Stimulated activated naive B cell treated with anti-CD40 and anti-IgM and Interleukin-4, amounts not matched to agents 10 μg/mL and 1 μg/mL and 100 μg/mL, for 72 hours (primary cell): ENCODE results near the gene DEDD.

Experiments
- ATAC-seq, 2 donors: fragments of 150-1000 bp; cut with Tn5 transposase; replicated peaks; 2 replicates each; pipeline ENCODE4 v1.10.0; 2021; ENCODE audit warnings: moderate library complexity in 1 of 2
- DNase-seq: peaks from one replicate; pipeline ENCODE4 v3.0.0; 2021
- H3K27ac Mint-ChIP-seq: one replicate; pipeline ENCODE4 v1.8.0; 2022; ENCODE audit warnings: mild to moderate bottlenecking, mixed read lengths
- H3K27me3 Mint-ChIP-seq, 2 donors: one replicate each; pipeline ENCODE4 v1.8.0; 2022; ENCODE audit warnings: mixed read lengths in 2 of 2
- H3K36me3 Mint-ChIP-seq, 2 donors: one replicate each; pipeline ENCODE4 v1.8.0; 2022; ENCODE audit warnings: mixed read lengths in 2 of 2, mild to moderate bottlenecking in 1 of 2
- H3K4me1 Mint-ChIP-seq, 2 donors: one replicate each; pipeline ENCODE4 v1.8.0; 2022; ENCODE audit warnings: mixed read lengths in 2 of 2, mild to moderate bottlenecking in 1 of 2
- H3K4me3 Mint-ChIP-seq, 2 donors: one replicate each; pipeline ENCODE4 v1.8.0; 2022; ENCODE audit warnings: mild to moderate bottlenecking in 2 of 2, mixed read lengths in 2 of 2, moderate library complexity in 1 of 2
- H3K9me3 Mint-ChIP-seq, 2 donors: one replicate each; pipeline ENCODE4 v1.8.0; 2022; ENCODE audit warnings: mixed read lengths in 2 of 2, mild to moderate bottlenecking in 1 of 2

The DEDD gene

DNA sequence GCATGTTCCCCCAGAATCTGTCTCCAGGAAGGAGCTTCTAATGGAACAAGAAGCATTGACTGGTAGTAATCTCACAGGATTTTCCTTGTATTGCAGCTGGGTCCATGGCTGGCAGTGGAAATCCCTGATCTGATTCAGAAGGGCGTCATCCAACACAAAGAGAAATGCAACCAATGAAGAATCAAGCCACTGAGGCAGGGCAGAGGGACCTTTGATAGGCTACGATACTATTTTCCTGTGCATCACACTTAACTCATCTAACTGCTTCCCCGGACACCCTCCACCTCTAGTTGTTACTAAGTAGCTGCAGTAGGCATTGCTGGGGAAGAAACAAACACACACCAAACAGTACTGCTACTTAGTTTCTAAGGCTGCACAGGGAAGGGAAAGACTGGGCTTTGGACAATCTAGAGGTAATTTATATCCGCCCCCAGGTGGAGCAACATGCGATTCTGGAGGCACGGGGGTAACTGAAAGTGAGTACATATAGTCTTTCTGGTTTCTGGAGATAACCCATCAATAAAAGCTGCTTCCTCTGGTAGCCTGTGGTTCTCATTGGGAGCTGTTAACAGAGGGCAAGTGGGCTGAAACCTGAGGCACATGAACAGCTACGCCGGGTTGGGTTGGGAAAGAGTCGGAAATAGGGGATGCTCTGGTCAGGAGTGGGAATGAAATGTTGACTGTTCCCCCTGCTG, 26.0 kb upstream of the DEDD start:
- peak overlapping the region; percentile 93 to 95 for H3K4me3 Mint-ChIP-seq

DNA sequence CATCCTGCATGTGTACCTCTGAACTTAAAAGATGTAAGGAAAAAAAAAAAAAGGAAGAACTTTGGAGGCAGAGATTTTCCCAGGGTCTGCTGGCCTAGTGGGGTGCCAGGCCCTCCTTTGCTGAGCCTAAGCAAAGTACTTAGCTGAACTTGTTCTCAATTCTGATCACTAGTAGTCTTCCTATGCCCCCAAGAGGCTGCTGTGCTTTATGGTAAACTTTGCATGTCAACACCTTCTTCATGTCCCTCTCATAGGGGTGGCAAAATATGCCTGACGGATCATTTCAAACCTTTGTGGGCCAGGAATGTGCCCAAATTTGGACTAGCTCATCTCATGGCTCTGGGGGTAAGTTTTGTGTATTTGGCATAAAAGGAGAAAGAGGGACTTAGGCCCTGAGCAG, 25.4 kb upstream of the DEDD start:
- Mint-ChIP-seq H3K36me3 (peaks cover 21 to 51% of the 10 kb centered on the region in 2 donors), H3K9me3 (no peaks in the 10 kb centered on the region), H3K27ac (peak overlapping the region; percentile 57), H3K4me3 (no peak overlapping the region), H3K27me3 (no peaks in the 10 kb centered on the region), H3K4me1 (peaks cover 44 to 57% of the 10 kb centered on the region in 2 donors)
- no peak for ATAC-seq
- no peak for DNase-seq

More for the DNA sequence above, 26.0 kb upstream of the DEDD start:
- peak overlapping the region; percentile 97 for H3K27ac Mint-ChIP-seq
- peaks cover 27 to 57% of the 10 kb centered on the region in 2 donors for H3K36me3 Mint-ChIP-seq
- no peak for ATAC-seq
- no peaks in the 10 kb centered on the region for H3K27me3 Mint-ChIP-seq
- no peak for DNase-seq
- no peaks in the 10 kb centered on the region for H3K9me3 Mint-ChIP-seq
- peaks cover 49 to 63% of the 10 kb centered on the region in 2 donors for H3K4me1 Mint-ChIP-seq

DNA sequence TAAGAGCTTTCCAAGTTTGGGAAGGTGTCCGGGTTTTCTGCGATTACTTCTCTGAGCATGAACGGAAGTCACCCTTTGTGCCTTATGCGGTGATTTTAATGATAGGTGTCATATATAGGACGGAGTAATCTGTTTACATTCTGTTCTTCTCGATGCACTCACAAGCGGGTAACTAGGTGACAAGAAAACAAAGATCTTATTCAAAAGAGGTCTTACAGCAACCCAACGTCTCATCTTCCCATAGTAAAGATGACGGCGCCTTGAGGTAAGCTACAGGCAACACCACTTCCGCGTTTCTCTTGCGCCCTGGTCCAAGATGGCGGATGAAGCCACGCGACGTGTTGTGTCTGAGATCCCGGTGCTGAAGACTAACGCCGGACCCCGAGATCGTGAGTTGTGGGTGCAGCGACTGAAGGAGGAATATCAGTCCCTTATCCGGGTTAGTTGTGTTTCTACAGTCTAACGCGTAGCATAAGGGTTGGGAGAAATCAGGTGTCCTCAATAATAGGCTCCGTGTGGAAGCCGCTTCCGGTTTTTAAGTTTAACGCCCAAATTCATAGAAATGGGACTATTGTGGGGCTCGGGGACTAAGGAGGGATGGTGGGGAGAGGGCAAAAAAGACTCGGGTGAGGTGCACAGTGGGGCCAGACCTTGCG, 21.3 kb upstream of the DEDD start, which contains the start of gene UFC1:
UFC1 (plus strand) TSS at position 297 of the 656 bp plus-strand sequence; CDS start at position 317, 20 bp downstream.
- H3K27ac Mint-ChIP-seq: peak within 1 kb of the TSS; percentile 99
- DNase-seq (peak; percentile 79), ATAC-seq (peak; percentile 96 to 98)
- H3K4me1 Mint-ChIP-seq: peaks cover 15 to 17% of the 10 kb centered on the region in 2 donors
- no peaks in the 10 kb centered on the region for H3K9me3 Mint-ChIP-seq
- peak within 1 kb of the TSS; percentile 95 to 98 for H3K4me3 Mint-ChIP-seq
- H3K27me3 Mint-ChIP-seq: no peaks in the 10 kb centered on the region
- H3K36me3 Mint-ChIP-seq: peaks cover 10 to 31% of the 10 kb centered on the region in 2 donors

DNA sequence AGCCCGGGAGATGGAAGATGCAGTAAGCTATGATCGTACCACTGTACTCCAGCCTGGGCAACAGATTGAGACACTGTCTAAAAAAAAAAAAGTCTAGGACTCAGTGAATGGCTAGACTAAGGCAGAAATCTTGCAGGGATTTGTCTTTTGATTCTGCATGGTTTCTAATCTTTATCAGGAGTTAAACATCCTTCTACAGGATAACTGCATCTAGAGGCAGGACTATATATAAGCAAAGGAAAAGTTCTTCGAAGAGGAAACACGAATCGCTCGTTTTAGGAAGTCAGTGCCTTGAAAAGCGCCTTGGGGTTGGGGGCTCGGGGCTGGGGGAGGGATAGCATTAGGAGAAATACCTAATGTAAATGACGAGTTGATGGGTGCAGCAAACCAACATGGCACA, 20.7 kb upstream of the DEDD start:
- peak overlapping the region; percentile 95 to 98 for H3K4me3 Mint-ChIP-seq
- H3K27ac Mint-ChIP-seq: peak overlapping the region; percentile 99
- ATAC-seq (peak; percentile 17 to 28), DNase-seq (no peak)
- peaks cover 10 to 26% of the 10 kb centered on the region in 2 donors for H3K36me3 Mint-ChIP-seq
- H3K27me3 Mint-ChIP-seq: no peaks in the 10 kb centered on the region
- H3K9me3 Mint-ChIP-seq: no peaks in the 10 kb centered on the region
- H3K4me1 Mint-ChIP-seq: peaks cover 12 to 13% of the 10 kb centered on the region in 2 donors

DNA sequence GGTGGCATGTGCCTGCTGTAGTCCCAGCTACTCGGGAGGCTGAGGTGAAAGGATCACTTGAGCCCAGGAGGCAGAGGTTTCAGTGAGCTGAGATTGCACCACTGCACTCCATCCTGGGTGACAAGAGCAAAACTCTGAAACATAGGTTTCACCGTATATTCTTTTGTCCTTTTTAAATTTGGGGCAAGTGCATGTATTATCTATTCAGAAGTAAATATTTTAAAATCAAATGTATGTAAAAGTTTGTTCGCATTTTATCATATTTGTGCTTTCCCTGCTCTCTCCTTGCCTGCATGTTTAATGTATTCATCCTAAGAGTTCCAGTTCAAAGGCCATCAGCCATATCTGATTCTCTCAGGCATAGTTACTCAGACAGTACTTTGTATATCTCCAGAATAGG, 13.4 kb upstream of the DEDD start:
- no peaks in the 10 kb centered on the region for H3K9me3 Mint-ChIP-seq
- H3K27me3 Mint-ChIP-seq: no peaks in the 10 kb centered on the region
- no peak for ATAC-seq

DNA sequence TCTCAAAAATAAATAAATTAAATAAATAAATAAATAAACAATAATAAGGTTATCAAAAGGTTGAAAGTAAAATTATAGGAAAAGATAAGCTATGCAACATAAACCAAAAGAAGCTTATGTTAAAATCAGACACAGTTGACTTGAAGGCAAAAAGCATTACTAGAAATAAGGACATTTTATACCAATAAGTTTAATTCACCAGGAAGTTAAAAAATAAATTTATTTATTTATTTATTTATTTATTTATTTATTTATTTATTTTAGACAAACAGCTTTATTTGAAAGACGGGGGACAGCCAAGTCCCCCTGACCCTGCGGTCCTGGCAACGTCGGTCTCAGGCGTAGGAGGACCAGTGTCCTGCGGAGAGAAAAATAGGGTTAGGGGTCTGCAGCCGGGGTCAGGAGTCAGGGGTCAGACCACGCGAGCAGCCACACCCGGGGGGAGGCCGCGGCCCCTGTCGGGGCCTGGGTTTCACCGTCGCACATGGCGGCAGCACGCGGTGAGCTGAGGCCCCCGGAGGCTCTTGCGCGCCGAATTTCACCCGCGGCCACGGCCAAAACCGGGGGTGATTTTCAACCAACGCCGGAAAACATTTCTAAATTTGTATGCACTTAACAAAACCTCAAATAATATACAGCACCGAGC, 8.4 kb upstream of the DEDD start:
- Mint-ChIP-seq H3K36me3 (peaks cover 7 to 9% of the 10 kb centered on the region in 2 donors), H3K9me3 (no peaks in the 10 kb centered on the region), H3K27me3 (no peaks in the 10 kb centered on the region), H3K27ac (no peak overlapping the region), H3K4me1 (peaks cover 3 to 7% of the 10 kb centered on the region in 2 donors), H3K4me3 (no peak overlapping the region)
- no peak for ATAC-seq
- DNase-seq: no peak

More for the DNA sequence above, 13.4 kb upstream of the DEDD start:
- DNase-seq: no peak
- Mint-ChIP-seq H3K36me3 (peaks cover 0 to 4% of the 10 kb centered on the region in 2 donors), H3K27ac (no peak overlapping the region), H3K4me3 (no peak overlapping the region), H3K4me1 (no peaks in the 10 kb centered on the region)

DNA sequence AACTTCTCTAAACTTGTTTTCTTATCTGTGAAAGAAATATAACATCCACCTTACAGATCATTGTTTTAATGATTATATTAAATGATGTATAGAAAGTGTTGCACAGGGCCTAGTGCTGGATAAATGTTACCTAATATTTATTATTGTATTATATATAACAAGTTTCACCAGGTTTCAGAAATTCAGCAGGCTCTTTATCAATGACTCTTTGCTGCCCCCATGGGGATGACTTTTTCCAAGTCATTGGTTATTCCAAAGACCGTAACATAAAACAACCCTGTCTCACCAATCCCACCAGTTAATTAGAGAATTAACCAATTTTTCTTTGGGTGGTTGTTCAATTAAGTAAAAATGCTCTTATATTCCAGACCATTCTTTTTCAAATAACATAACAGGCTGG, 7.3 kb upstream of the DEDD start:
- H3K27me3 Mint-ChIP-seq: no peaks in the 10 kb centered on the region
- H3K9me3 Mint-ChIP-seq: no peaks in the 10 kb centered on the region
- peak in 1 of 2 donors; percentile 41 for ATAC-seq
- H3K4me3 Mint-ChIP-seq: no peak overlapping the region
- no peak overlapping the region for H3K27ac Mint-ChIP-seq
- H3K36me3 Mint-ChIP-seq: peaks cover 15% of the 10 kb centered on the region in 2 donors
- no peak for DNase-seq
- peaks cover 3 to 13% of the 10 kb centered on the region in 2 donors for H3K4me1 Mint-ChIP-seq

DNA sequence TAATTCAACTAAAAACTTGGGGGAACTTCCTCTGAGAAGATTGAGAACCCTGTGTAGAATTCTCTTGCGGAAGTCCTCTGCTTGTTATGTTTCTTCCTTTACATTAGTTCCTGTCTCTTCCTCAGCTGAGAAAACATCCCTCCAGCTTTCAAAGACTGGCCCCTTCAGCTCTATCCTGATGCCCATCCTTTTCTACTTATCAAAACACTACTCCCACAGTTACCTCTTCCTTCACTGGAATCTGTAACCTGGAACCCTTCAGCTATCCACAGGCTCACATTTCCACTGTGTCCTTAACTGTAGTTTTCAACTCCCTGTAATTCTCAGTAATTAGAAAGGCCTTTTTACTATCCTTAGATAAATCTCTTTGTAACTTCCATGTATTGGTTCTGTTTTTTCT, 6.0 kb upstream of the DEDD start:
- Mint-ChIP-seq H3K36me3 (peaks cover 13 to 15% of the 10 kb centered on the region in 2 donors), H3K9me3 (no peaks in the 10 kb centered on the region), H3K4me3 (no peak overlapping the region), H3K4me1 (peaks cover 3 to 13% of the 10 kb centered on the region in 2 donors), H3K27ac (no peak overlapping the region), H3K27me3 (no peaks in the 10 kb centered on the region)
- ATAC-seq: no peak
- no peak for DNase-seq

DNA sequence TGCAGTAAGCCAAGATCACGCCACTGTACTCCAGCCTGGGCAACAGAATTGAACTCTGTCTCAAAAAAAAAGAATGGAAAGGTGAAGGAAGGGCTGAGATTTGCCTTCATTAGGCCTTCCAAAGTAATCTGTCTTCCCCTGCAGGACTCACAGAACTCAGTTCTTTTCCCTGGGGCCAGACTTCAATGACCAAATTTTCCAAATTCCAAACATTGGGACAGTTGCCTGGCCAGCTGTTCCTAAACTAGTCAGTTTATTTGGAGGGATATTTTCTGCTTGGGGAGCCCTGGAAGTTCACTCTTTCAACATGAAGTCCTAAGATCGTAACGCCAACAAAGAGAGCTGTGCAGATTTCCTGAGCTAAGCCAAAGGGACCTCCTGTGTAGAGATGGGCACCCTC, 5.4 kb upstream of the DEDD start:
- Mint-ChIP-seq H3K36me3 (peaks cover 13 to 15% of the 10 kb centered on the region in 2 donors), H3K27me3 (no peaks in the 10 kb centered on the region), H3K4me1 (peaks cover 3 to 13% of the 10 kb centered on the region in 2 donors), H3K4me3 (no peak overlapping the region), H3K9me3 (no peaks in the 10 kb centered on the region), H3K27ac (no peak overlapping the region)
- DNase-seq: no peak
- no peak for ATAC-seq

DNA sequence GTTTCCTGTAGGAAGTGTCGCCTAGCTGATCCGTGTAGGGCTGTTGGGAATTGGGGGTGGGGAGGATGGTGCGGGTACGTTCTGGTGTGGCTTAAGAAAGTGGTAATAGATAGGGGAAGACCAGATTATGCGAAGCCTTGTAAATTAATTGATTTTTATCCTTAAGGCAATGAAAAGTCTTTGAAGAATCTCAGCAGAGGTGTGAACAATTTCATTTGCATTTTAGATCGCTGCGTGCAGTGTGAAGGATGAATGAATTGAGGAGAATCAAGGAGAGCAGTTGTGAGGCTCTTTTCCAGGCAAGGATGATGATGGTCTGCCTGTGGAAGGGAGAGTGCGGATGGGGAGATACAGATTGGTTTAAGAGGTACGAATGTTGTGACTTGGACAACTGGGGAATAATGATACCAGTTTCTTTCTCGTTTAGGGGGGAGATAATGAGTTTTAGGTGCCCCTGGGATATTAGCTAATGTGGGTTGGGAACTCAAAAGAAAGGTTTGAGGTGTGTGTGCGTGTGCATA, 813 bp upstream of the DEDD start:
- Mint-ChIP-seq H3K4me1 (peaks cover 25 to 48% of the 10 kb centered on the region in 2 donors), H3K27me3 (no peaks in the 10 kb centered on the region), H3K27ac (no peak overlapping the region), H3K9me3 (no peaks in the 10 kb centered on the region), H3K4me3 (no peak overlapping the region), H3K36me3 (peaks cover 17 to 24% of the 10 kb centered on the region in 2 donors)
- ATAC-seq (peak; percentile 10 to 20), DNase-seq (no peak)

DNA sequence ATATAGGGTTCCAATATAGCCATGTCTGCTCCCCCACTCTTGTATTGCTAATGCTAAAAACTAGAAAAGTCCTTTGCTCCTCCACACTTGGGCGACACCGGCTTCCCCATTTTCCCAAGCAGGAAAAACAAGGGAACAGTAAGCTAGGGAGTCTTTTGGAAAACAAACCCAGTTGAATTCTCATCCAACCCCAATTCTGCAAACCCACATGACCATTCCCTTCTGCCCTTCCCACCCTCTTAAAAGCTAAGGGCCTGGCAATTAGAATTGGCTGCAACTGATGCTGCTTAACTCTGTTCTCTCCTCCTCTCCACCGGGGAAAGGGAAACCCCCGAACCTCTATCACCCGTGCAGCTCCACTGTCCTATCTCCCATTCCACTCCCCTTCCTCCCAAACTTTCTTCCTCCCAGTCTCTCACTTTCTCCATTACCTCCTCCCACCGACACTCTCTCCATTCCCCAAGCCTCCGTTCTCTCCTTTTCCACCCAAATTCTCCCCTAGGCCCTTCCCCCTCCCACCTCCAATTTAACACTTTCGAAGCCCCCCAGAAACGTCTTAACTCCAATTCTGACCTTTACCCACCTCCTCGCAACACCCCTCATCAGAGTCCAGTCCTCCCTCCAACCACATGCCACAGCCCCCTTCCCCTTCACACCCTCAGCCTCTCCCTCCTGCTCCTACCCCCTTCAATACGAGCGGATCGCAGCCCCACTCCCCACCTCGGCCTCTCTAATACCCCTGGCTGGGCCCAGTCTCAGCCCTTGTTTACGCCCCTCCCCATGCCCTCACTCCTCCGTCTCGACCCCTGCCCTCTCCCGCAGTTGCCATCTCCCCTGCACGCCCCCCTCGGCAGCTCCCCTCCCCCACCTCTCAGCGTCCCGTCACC, 701 bp downstream of the DEDD start:
- peaks cover 18 to 31% of the 10 kb centered on the region in 2 donors for H3K36me3 Mint-ChIP-seq
- H3K9me3 Mint-ChIP-seq: no peaks in the 10 kb centered on the region
- no peak for DNase-seq
- no peaks in the 10 kb centered on the region for H3K27me3 Mint-ChIP-seq
- no peak overlapping the region for H3K27ac Mint-ChIP-seq
- H3K4me1 Mint-ChIP-seq: peaks cover 30 to 61% of the 10 kb centered on the region in 2 donors
- no peak overlapping the region for H3K4me3 Mint-ChIP-seq
- ATAC-seq: peak in 1 of 2 donors; percentile 24

DNA sequence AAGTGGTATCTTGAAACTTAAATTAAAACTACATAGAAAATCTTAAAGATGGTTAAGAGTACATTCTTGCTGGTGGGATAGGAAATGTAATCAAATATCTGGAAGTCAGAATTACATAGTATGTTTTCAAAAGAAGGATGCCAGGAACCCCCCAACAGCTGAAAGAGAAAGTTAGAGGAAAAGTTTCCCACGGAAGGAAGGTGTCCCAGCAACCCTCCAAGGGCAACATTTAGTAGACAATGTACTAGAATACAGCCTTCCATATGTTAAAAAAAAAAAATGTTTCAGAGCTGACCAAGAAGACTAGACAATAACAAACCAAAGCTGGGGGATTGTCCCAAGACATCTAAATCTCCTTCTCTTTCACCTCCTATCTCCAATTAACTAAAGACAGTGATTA, 2.2 kb downstream of the DEDD start:
- Mint-ChIP-seq H3K9me3 (no peaks in the 10 kb centered on the region), H3K27me3 (no peaks in the 10 kb centered on the region), H3K36me3 (peaks cover 24 to 40% of the 10 kb centered on the region in 2 donors), H3K4me1 (peaks cover 36 to 69% of the 10 kb centered on the region in 2 donors), H3K27ac (no peak overlapping the region), H3K4me3 (no peak overlapping the region)
- DNase-seq: no peak
- no peak for ATAC-seq

DNA sequence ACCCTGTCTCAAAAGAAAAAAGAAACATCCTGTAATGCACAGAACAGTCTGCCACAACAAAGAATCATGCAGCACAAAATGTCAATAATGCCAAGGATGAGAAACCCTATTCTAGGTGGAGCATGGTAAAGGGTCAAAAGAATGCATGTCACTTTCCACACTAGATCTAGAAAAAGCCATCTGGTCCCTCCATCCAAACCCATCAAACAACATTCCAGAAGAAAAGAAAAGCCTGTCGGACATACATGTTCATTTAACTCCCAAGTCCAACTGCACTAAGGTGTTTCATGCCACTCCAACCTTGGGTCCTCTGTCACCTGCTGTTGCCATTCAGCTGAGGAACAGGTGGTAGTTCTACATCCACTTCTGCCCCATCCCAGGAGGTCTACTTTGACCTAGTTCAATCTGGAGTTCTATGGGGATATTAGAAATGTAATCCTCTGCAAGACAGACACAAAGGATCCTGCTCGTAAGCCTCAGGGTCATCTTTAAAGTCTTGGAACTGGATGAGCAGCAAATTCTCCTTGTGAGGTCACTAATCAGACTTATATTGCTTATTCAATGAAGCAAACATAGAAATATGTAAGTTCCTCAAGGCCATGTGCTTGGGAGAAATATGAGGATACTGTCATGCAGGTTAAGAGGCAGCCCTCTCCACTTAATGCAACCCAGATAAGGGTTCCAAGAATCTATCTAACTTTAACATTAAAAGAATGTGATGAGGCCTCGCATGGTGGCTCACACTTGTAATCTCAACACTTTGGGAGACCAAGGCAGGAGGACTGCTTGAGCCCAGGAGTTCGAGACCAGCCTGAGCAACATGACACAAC, 3.7 kb downstream of the DEDD start:
- Mint-ChIP-seq H3K36me3 (peaks cover 29 to 46% of the 10 kb centered on the region in 2 donors), H3K4me3 (no peak overlapping the region), H3K4me1 (peaks cover 39 to 64% of the 10 kb centered on the region in 2 donors), H3K27me3 (no peaks in the 10 kb centered on the region), H3K9me3 (no peaks in the 10 kb centered on the region), H3K27ac (no peak overlapping the region)
- DNase-seq (no peak), ATAC-seq (no peak)
